ENCODE data around the gene NR5A1. TPM values are rescaled to one million over a fixed set of nuclear protein-coding genes. Genes with fewer than 3 reads are reported as not detected.

The NR5A1 gene
- total and polyA plus RNA-seq, 7 donors = 0.03 to 0.60 TPM; not detected in 5

DNA sequence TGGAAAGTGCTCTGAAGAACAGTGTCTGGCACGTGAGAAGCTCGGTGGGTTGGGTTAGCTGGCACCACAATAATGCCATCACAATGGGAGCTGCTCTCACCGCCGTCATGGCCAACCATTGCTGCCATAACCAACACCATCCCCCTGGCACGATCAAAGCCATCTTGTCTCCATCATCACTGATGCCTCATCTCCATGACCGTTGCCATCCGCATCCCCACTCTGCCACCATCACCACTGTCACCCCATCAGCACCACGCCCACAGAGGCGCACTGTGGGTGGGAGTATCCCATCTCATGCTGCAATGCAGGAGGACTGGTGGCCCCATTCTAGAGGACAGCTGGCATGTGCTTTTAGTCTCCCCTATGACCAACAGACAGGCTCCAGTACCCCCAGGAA, 23.7 kb downstream of the NR5A1 start:
- no peak overlapping the region for H3K4me3 ChIP-seq
- peaks cover 9 to 81% (median 45%) of the 10 kb centered on the region in 3 donors for H3K27me3 ChIP-seq
- WGBS, 2 donors = 95% methylated on average over 9 of the region's 9 CpGs
- H3K9me3 ChIP-seq = no peaks in the 10 kb centered on the region
- no peaks in the 10 kb centered on the region for H3K36me3 ChIP-seq
- intact Hi-C loops (cut with DNase I) = no loop called here
- no peaks in the 10 kb centered on the region for H3K4me1 ChIP-seq
- DNase-seq = no peak
- no peak overlapping the region for H3K27ac ChIP-seq
- TF ChIP-seq POLR2AphosphoS5 (IDR thresholded peaks at IDR 0.05) (no peak), EP300 (IDR thresholded peaks at IDR 0.05) (no peak), POLR2A (IDR thresholded peaks at IDR 0.05) (no peak)
- TF ChIP-seq, protein P1, sequence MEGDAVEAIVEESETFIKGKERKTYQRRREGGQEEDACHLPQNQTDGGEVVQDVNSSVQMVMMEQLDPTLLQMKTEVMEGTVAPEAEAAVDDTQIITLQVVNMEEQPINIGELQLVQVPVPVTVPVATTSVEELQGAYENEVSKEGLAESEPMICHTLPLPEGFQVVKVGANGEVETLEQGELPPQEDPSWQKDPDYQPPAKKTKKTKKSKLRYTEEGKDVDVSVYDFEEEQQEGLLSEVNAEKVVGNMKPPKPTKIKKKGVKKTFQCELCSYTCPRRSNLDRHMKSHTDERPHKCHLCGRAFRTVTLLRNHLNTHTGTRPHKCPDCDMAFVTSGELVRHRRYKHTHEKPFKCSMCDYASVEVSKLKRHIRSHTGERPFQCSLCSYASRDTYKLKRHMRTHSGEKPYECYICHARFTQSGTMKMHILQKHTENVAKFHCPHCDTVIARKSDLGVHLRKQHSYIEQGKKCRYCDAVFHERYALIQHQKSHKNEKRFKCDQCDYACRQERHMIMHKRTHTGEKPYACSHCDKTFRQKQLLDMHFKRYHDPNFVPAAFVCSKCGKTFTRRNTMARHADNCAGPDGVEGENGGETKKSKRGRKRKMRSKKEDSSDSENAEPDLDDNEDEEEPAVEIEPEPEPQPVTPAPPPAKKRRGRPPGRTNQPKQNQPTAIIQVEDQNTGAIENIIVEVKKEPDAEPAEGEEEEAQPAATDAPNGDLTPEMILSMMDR (IDR thresholded peaks at IDR 0.05) = no peak

DNA sequence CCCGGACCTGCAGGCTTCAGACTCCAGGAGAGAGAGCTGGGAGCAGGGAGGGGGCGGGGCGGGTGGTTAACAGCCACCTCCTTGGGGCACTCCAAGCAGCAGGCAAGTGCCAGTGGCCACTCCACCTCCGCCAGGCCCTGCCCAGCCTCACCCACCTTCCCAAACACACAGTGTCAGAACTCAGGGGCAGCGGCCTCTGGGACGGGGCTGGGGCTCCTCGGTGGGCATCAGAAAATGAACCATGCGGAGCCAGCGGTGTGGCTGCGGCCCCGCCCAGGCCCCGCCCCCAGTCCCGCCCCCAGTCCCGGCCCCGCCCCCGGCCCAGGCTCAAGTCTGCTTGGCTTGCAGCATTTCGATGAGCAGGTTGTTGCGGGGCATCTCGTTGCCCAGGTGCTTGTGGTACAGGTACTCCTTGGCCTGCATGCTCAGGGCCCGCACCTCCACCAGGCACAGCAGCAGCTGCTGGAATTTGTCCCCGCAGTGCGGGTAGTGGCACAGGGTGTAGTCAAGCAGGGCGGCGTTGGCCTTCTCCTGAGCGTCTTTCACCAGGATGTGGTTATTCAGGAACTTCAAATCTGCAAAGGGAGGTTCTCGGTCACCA, 24.7 kb downstream of the NR5A1 start:
- TF ChIP-seq POLR2A (IDR thresholded peaks at IDR 0.05) = no peak

DNA sequence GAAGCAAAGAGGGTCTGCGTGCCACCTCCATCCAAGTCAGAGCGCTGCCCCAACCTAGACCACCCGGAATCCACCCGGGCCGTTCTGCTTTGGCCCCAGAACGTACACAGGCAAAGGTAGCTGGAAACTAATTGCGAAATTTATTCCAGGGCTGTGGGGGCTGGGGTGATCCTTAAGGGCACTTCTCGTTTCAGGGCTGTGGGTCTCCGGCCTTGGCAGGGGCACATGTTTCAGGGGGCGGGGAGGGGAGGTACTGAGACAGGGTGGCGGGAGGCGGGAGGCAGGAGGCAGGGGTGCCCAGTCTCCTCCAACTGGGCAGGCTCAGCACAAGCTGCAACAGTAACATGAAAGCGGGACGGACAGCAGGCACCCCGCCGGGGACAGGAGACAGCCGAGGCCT, 26.1 kb downstream of the NR5A1 start:
- no peak overlapping the region for H3K4me3 ChIP-seq
- peaks cover 0 to 11% (median 10%) of the 10 kb centered on the region in 4 donors for H3K4me1 ChIP-seq
- H3K27ac ChIP-seq = no peak overlapping the region
- no peaks in the 10 kb centered on the region for H3K9me3 ChIP-seq
- intact Hi-C loops (cut with DNase I) = no loop called here
- WGBS, 2 donors = 55 to 68% methylated on average over 17 of the region's 17 CpGs
- DNase-seq = no peak
- H3K27me3 ChIP-seq = peaks cover 21 to 82% (median 51%) of the 10 kb centered on the region in 3 donors
- no peaks in the 10 kb centered on the region for H3K36me3 ChIP-seq
- TF ChIP-seq POLR2A (IDR thresholded peaks at IDR 0.05) = no peak
- TF ChIP-seq, protein P1 (IDR thresholded peaks at IDR 0.05) = no peak

More for the DNA sequence above, 24.7 kb downstream of the NR5A1 start:
- intact Hi-C loops (cut with DNase I) = no loop called here
- peaks cover 18 to 82% (median 50%) of the 10 kb centered on the region in 3 donors for H3K27me3 ChIP-seq
- H3K27ac ChIP-seq = no peak overlapping the region
- 20 to 42% methylated on average over 26 of the region's 26 CpGs for WGBS, 2 donors
- DNase-seq = no peak
- H3K4me3 ChIP-seq = no peak overlapping the region
- H3K4me1 ChIP-seq = peaks cover 0 to 7% (median 6%) of the 10 kb centered on the region in 4 donors
- H3K9me3 ChIP-seq = no peaks in the 10 kb centered on the region
- H3K36me3 ChIP-seq = no peaks in the 10 kb centered on the region

DNA sequence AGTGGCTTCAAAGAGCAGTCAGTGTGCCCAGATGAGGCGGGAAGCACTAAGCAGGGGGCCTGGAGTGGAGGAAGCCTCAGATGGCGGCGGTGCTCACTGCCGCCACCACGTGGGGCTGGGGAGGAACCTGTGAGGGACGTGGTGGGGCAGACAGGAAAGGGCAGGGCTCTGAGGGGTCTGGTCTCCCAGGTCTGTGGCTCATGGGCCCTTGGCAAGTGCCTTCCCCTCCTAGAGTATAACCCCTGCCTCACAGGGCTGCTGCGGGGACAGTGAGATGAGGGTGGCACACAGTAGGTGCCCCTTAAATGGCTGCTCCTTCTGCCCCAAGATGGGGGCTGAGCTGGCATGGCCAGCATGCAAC, 26.6 kb downstream of the NR5A1 start:
- no peak overlapping the region for H3K4me3 ChIP-seq
- H3K27me3 ChIP-seq = peaks cover 21 to 82% (median 53%) of the 10 kb centered on the region in 3 donors
- DNase-seq = no peak
- TF ChIP-seq POLR2AphosphoS5 (IDR thresholded peaks at IDR 0.05) (no peak), POLR2A (IDR thresholded peaks at IDR 0.05) (no peak), EP300 (IDR thresholded peaks at IDR 0.05) (no peak)
- TF ChIP-seq, protein P1 (IDR thresholded peaks at IDR 0.05) = no peak
- no peaks in the 10 kb centered on the region for H3K36me3 ChIP-seq
- peaks cover 0 to 11% (median 10%) of the 10 kb centered on the region in 4 donors for H3K4me1 ChIP-seq
- intact Hi-C loops (cut with DNase I) = no loop called here
- WGBS, 2 donors = 11 to 22% methylated on average over 7 of the region's 7 CpGs
- no peak overlapping the region for H3K27ac ChIP-seq
- no peaks in the 10 kb centered on the region for H3K9me3 ChIP-seq

DNA sequence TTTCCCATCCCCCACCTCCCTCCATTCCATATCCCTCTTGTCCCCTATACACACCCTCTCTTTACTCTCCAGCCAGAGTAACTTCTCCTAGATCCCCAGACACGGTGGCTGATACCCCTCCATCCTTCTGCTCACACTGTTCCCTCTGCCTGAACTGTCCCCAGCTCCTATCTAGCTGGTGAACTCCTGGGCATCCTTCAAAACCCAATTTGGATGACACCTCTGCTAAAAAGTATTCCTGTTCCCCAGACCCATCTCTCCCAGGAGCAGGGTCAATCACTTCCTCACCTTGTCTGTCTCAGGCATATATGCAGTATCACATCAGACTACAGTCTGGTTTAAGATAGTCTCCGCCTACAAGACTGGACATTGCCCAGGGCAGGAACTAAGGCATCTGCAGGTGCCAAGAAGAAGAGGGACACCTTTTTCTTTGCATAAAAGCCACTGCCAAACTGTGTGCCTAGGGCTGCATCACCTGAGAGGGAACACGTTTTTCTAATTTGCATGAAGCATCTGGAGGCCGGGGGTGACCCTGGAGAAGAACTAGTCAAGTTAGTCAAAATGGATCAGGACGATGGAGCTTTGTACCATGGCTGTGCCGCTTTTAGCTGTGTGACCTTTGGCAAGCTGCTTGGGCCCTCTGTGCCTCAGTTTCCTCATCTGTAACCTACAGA, 27.1 kb downstream of the NR5A1 start:
- Histone ChIP-seq H3K9me3 (no peaks in the 10 kb centered on the region), H3K4me3 (no peak overlapping the region), H3K27me3 (peaks cover 21 to 82% (median 58%) of the 10 kb centered on the region in 3 donors), H3K36me3 (no peaks in the 10 kb centered on the region), H3K4me1 (peaks cover 0 to 11% (median 10%) of the 10 kb centered on the region in 4 donors), H3K27ac (no peak overlapping the region)
- no peak for DNase-seq
- TF ChIP-seq POLR2AphosphoS5 (IDR thresholded peaks at IDR 0.05) (no peak), POLR2A (IDR thresholded peaks at IDR 0.05) (no peak), EP300 (IDR thresholded peaks at IDR 0.05) (no peak)
- TF ChIP-seq, protein P1 (IDR thresholded peaks at IDR 0.05) = no peak
- intact Hi-C loops (cut with DNase I) = no loop called here
- 37 to 74% methylated on average over 6 of the region's 6 CpGs for WGBS, 2 donors

Data from sigmoid colon (tissue), 7 donors.